ENCODE results near the gene DKK1. TPM values are rescaled to one million over a fixed set of nuclear protein-coding genes. Genes with fewer than 3 reads are reported as not detected.

DKK1 gene
- total RNA-seq, 2 experiments from 2014 or later: not detected

DNA sequence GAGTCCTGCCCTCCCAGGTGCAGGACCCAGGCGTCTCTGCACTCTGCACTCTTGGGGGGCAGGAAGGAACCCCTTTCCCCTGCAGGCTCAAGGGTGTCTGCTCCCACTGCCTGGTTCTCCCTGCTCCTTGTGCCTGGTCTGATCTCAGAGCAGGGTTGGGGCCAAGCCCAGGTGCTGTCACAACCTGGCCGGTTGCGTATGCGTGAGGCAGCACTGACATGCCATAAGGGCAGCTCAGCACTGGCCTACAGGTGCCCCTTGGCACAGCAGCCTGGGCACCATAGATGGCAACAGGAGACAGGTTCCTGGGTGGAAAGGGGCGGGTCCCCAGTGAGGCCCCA is 33.2 kb downstream of the DKK1 start:
- ATAC-seq (ENCODE audit: poor library complexity): no peak
- Mint-ChIP-seq H3K36me3 (ENCODE audit: low read depth) (no peaks in the 10 kb centered on the region), H3K27me3 (no peaks in the 10 kb centered on the region), H3K9me3 (no peaks in the 10 kb centered on the region), H3K4me3 (no peak overlapping the region), H3K4me1 (ENCODE audit: low read depth) (no peaks in the 10 kb centered on the region), H3K27ac (no peak overlapping the region)
- TF ChIP-seq, protein P1, sequence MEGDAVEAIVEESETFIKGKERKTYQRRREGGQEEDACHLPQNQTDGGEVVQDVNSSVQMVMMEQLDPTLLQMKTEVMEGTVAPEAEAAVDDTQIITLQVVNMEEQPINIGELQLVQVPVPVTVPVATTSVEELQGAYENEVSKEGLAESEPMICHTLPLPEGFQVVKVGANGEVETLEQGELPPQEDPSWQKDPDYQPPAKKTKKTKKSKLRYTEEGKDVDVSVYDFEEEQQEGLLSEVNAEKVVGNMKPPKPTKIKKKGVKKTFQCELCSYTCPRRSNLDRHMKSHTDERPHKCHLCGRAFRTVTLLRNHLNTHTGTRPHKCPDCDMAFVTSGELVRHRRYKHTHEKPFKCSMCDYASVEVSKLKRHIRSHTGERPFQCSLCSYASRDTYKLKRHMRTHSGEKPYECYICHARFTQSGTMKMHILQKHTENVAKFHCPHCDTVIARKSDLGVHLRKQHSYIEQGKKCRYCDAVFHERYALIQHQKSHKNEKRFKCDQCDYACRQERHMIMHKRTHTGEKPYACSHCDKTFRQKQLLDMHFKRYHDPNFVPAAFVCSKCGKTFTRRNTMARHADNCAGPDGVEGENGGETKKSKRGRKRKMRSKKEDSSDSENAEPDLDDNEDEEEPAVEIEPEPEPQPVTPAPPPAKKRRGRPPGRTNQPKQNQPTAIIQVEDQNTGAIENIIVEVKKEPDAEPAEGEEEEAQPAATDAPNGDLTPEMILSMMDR (IDR thresholded peaks at IDR 0.05): no peak
- Histone ChIP-seq H3K36me3 (ENCODE audit: insufficient read depth, low read length) (no peaks in the 10 kb centered on the region), H3K27ac (ENCODE audit: low read depth in 1 of 2, low read length in 2 of 2) (no peak overlapping the region), H3K27me3 (ENCODE audit: control insufficient read depth in 1 of 2, insufficient read depth in 2 of 2, low read length in 2 of 2) (no peaks in the 10 kb centered on the region), H3K4me1 (ENCODE audit: insufficient read depth, low read length) (no peaks in the 10 kb centered on the region), H3K9me3 (ENCODE audit: control insufficient read depth in 1 of 2, insufficient read depth in 1 of 2, low read length in 2 of 2) (peaks cover 0 to 24% of the 10 kb centered on the region in 2 experiments), H3K4me3 (ENCODE audit: low read length) (no peak overlapping the region)
- ChIA-PET CTCF (no interaction called here), POLR2A (no interaction called here)
- DNase-seq: peak in 1 of 14 experiments; percentile 3
- intact Hi-C loops (cut with DNase I, micrococcal nuclease): no loop called here

DNA sequence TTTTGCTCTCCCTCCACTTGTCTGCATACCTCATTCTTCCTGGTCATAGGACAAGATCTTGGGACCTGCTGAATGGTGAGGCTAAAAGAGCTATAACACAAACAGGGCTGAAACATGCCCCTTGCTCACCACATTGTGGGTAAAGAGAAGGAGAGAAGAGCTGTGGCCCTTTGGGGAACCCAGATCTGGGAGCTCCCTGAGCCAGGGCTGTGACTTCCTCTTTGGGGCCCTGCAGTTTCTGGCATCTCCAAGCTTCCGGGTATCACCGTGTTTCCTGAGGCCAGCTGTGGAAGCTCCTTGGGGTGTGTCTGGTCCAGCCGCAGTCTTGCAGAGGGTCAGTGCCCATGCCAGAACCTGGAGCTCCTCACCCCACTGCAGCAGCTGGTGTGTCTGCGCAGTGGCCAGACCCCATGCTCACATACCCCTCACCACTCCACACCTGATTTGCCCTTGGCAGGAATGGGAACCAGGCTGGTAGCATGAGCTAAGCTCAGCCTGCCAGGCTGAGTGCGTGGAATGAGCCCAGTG is 34.0 kb downstream of the DKK1 start:
- no peak for ATAC-seq (ENCODE audit: poor library complexity)
- Mint-ChIP-seq H3K27me3 (no peaks in the 10 kb centered on the region), H3K27ac (no peak overlapping the region), H3K36me3 (ENCODE audit: low read depth) (no peaks in the 10 kb centered on the region), H3K4me3 (no peak overlapping the region), H3K9me3 (no peaks in the 10 kb centered on the region), H3K4me1 (ENCODE audit: low read depth) (no peaks in the 10 kb centered on the region)
- Histone ChIP-seq H3K9me3 (ENCODE audit: control insufficient read depth in 1 of 2, insufficient read depth in 1 of 2, low read length in 2 of 2) (peaks cover 0 to 24% of the 10 kb centered on the region in 2 experiments), H3K4me3 (ENCODE audit: low read length) (no peak overlapping the region), H3K36me3 (ENCODE audit: insufficient read depth, low read length) (no peaks in the 10 kb centered on the region), H3K27me3 (ENCODE audit: control insufficient read depth in 1 of 2, insufficient read depth in 2 of 2, low read length in 2 of 2) (no peaks in the 10 kb centered on the region), H3K4me1 (ENCODE audit: insufficient read depth, low read length) (no peaks in the 10 kb centered on the region), H3K27ac (ENCODE audit: low read depth in 1 of 2, low read length in 2 of 2) (no peak overlapping the region)
- CTCF ChIA-PET: no interaction called here
- POLR2A ChIA-PET: no interaction called here
- TF ChIP-seq, protein P1 (IDR thresholded peaks at IDR 0.05): no peak
- DNase-seq: no peak
- intact Hi-C loops (cut with DNase I, micrococcal nuclease): no loop called here

DNA sequence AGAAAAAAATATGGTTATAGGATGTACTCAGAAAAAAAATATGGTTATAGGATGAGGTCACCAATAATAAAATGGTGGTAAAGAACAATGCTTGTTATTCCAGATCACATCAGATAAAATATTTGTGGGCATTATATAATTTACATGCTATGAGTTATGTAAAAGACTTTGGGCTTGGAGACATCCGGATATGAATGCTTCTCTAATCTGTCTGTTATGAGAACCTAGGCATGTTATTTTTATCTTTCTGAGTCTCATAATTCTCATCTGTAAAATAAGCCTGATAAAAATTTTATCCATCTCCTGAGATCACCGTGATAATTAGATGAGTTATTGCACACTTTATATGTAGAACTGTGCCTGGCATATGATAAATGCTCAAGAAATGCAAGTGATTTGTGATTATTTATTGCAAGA is 37.8 kb downstream of the DKK1 start:
- H3K9me3 ChIP-seq (ENCODE audit: control insufficient read depth in 1 of 2, insufficient read depth in 1 of 2, low read length in 2 of 2): peaks cover 0 to 14% of the 10 kb centered on the region in 2 experiments
- ChIA-PET POLR2A (no interaction called here), CTCF (no interaction called here)
- H3K27me3 ChIP-seq (ENCODE audit: control insufficient read depth in 1 of 2, insufficient read depth in 2 of 2, low read length in 2 of 2): no peaks in the 10 kb centered on the region
- Mint-ChIP-seq H3K4me3 (no peak overlapping the region), H3K27me3 (no peaks in the 10 kb centered on the region), H3K36me3 (ENCODE audit: low read depth) (no peaks in the 10 kb centered on the region), H3K4me1 (ENCODE audit: low read depth) (no peaks in the 10 kb centered on the region), H3K9me3 (no peaks in the 10 kb centered on the region), H3K27ac (no peak overlapping the region)
- DNase-seq (no peak), ATAC-seq (ENCODE audit: poor library complexity) (no peak)
- H3K4me1 ChIP-seq (ENCODE audit: insufficient read depth, low read length): no peaks in the 10 kb centered on the region
- H3K27ac ChIP-seq (ENCODE audit: low read depth in 1 of 2, low read length in 2 of 2): no peak overlapping the region
- H3K4me3 ChIP-seq (ENCODE audit: low read length): no peak overlapping the region
- TF ChIP-seq, protein P1 (IDR thresholded peaks at IDR 0.05): no peak
- H3K36me3 ChIP-seq (ENCODE audit: insufficient read depth, low read length): no peaks in the 10 kb centered on the region
- intact Hi-C loops (cut with DNase I, micrococcal nuclease): no loop called here

All from CD4-positive, alpha-beta T cell (primary cell).